Measurements from ENCODE around the gene VWA5B1. TPM values are rescaled to one million over a fixed set of nuclear protein-coding genes. Genes with fewer than 3 reads are reported as not detected.

Gene VWA5B1
- total RNA-seq, 4 donors from 2014 or later = not detected

GRCh38 chr1:20400341-20401177, 109.9 kb downstream of the VWA5B1 start:
- peak overlapping the region in 1 of 4 donors; percentile 53 for H3K27ac ChIP-seq
- H3K9me3 ChIP-seq = peaks cover 0 to 7% (median 0%) of the 10 kb centered on the region in 4 donors
- WGBS, 2 donors = 22 to 34% methylated on average over 9 to 10 of the region's 10 CpGs
- no peaks in the 10 kb centered on the region for H3K36me3 ChIP-seq
- TF ChIP-seq CTCF (IDR thresholded peaks at IDR 0.05) = no peak
- no peak for TF ChIP-seq EP300 (IDR thresholded peaks at IDR 0.05)
- no peak for TF ChIP-seq POLR2A (IDR thresholded peaks at IDR 0.05)
- H3K4me1 ChIP-seq = peaks cover 0 to 7% (median 0%) of the 10 kb centered on the region in 4 donors
- H3K4me3 ChIP-seq = no peak overlapping the region
- H3K27me3 ChIP-seq = peaks cover 0 to 29% of the 10 kb centered on the region in 2 donors
- DNase-seq (ENCODE audit: low spot score in 2 of 2) = no peak

GRCh38 chr1:20401405-20402010, 110.8 kb downstream of the VWA5B1 start:
- H3K27me3 ChIP-seq = peaks cover 0 to 29% of the 10 kb centered on the region in 2 donors
- no peak for DNase-seq (ENCODE audit: low spot score in 2 of 2)
- 76 to 79% methylated on average over 11 of the region's 11 CpGs for WGBS, 2 donors
- TF ChIP-seq POLR2A (IDR thresholded peaks at IDR 0.05) (no peak), EP300 (IDR thresholded peaks at IDR 0.05) (no peak), CTCF (IDR thresholded peaks at IDR 0.05) (no peak)
- H3K36me3 ChIP-seq = no peaks in the 10 kb centered on the region
- no peak overlapping the region for H3K4me3 ChIP-seq
- no peaks in the 10 kb centered on the region for H3K9me3 ChIP-seq
- H3K4me1 ChIP-seq = peaks cover 0 to 7% (median 0%) of the 10 kb centered on the region in 4 donors
- no peak overlapping the region for H3K27ac ChIP-seq

DNA sequence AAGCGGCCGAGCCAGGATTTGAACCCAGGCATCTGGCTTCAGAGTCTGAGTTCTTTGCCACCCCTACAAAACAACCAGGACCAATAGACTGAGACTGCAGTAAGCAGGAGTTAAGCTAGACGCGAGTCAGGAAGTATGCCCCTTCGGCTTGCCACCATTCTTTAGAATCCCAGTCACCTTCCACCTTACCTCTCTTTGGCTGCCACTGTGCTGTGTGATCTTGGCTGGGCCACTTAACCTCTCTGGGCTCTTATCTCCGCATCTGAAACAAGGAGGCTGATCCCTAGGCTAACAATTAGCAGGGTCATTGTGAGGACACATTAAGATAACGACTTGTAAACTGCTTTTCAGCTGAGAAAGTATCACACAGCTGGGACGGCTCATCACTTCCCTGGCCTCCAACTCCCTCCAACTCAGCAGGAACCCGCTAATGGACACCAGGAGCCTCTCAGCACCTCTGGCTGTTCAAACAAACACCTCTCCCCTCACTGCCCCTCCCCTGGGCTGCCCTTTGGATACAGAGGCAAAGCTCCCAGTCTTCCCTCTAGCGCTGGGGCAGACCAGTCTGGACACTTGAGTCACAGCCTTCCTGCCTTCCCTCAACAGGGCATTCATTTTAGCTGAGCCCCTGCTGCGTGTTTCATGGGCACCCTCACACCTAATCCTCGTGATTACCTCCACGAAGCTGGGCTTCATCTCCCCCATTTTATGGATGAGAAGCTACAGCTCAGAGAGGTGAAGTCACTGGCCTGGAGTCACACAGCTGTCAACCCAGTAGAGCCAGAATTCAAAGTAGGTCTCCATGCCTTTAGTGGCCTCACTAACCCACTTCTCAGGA, 112.1 kb downstream of the VWA5B1 start:
- no peak overlapping the region for H3K4me3 ChIP-seq
- DNase-seq (ENCODE audit: low spot score in 2 of 2) = no peak
- TF ChIP-seq CTCF (IDR thresholded peaks at IDR 0.05) (no peak), EP300 (IDR thresholded peaks at IDR 0.05) (no peak), POLR2A (IDR thresholded peaks at IDR 0.05) (no peak)
- H3K27me3 ChIP-seq = peaks cover 0 to 29% of the 10 kb centered on the region in 2 donors
- H3K4me1 ChIP-seq = peaks cover 0 to 7% (median 0%) of the 10 kb centered on the region in 4 donors
- no peaks in the 10 kb centered on the region for H3K36me3 ChIP-seq
- WGBS, 2 donors = 42 to 59% methylated on average over 13 of the region's 13 CpGs
- H3K9me3 ChIP-seq = no peaks in the 10 kb centered on the region
- H3K27ac ChIP-seq = no peak overlapping the region

GRCh38 chr1:20403423-20404145, 112.9 kb downstream of the VWA5B1 start:
- TF ChIP-seq EP300 (IDR thresholded peaks at IDR 0.05) = no peak
- TF ChIP-seq CTCF (IDR thresholded peaks at IDR 0.05) = no peak
- no peak for TF ChIP-seq POLR2A (IDR thresholded peaks at IDR 0.05)
- no peak overlapping the region for H3K27ac ChIP-seq
- H3K4me3 ChIP-seq = no peak overlapping the region
- H3K36me3 ChIP-seq = no peaks in the 10 kb centered on the region
- H3K9me3 ChIP-seq = no peaks in the 10 kb centered on the region
- WGBS, 2 donors = 67 to 83% methylated on average over 5 to 8 of the region's 8 CpGs
- peaks cover 0 to 7% (median 0%) of the 10 kb centered on the region in 4 donors for H3K4me1 ChIP-seq
- H3K27me3 ChIP-seq = peaks cover 0 to 29% of the 10 kb centered on the region in 2 donors
- DNase-seq (ENCODE audit: low spot score in 2 of 2) = no peak

Data from tibial nerve (tissue), 4 donors.